Tibial artery (tissue), 4 donors: Measurements from ENCODE around the gene ZMIZ1.

ENCODE experiments used
- DNase-seq, 2 donors: peaks; one replicate each; pipeline ENCODE4 v3.0.0-alpha.2; 2019
- H3K27ac ChIP-seq, 2 donors: fragments of 200-600 bp; sonication (generic) in 1 of 2; 1 replicate in 1 of 2; 2 replicates in 1 of 2; pipeline ENCODE4 v1.5.1; 2018 to 2019; ENCODE audit warnings: mild to moderate bottlenecking in 1 of 2
- H3K27me3 ChIP-seq, 2 donors: fragments of 200-600 bp; sonication (generic) in 1 of 2; one replicate each; pipeline versions ENCODE4 v1.5.1 to v1.6.0; 2016 to 2019
- H3K36me3 ChIP-seq, 3 donors: fragments of 200-600 bp; sonication (generic) in 2 of 3; one replicate each; pipeline ENCODE4 v1.5.1; 2016 to 2019; ENCODE audit warnings: mild to moderate bottlenecking in 2 of 3
- H3K4me1 ChIP-seq, 4 donors: fragments of 200-600 bp; sonication (generic) in 2 of 4; 1 replicate in 3 of 4; 2 replicates in 1 of 4; pipeline ENCODE4 v1.5.1; 2016 to 2019
- H3K4me3 ChIP-seq, 2 donors: fragments of 200-600 bp; sonication (generic) in 1 of 2; 1 replicate in 1 of 2; 2 replicates in 1 of 2; pipeline ENCODE4 v1.5.1; 2018 to 2019; ENCODE audit warnings: mild to moderate bottlenecking in 2 of 2
- H3K9me3 ChIP-seq, 3 donors: fragments of 200-600 bp; sonication (generic) in 1 of 3; one replicate each; pipeline ENCODE4 v1.5.1; 2016 to 2019
- CTCF ChIP-seq, 2 experiments: fragments of 200-600 bp in 1 of 2; fragments of 450-650 bp in 1 of 2; IDR thresholded peaks; one replicate each; pipeline ENCODE4 v1.5.1; 2017 to 2019; ENCODE audit warnings: antibody characterized with exemption in 2 of 2, mild to moderate bottlenecking in 1 of 2, moderate library complexity in 1 of 2
- intact Hi-C: fragments of 100-400 bp; cut with DNase I; formaldehyde crosslinking; loops from one replicate; pipeline ENCODE4 v1.15.0; 2023; ENCODE audit warnings: low total_unique reads

Gene ZMIZ1

GRCh38 chr10:79342295-79342761, 273.6 kb downstream of the ZMIZ1 start:
- no peak for DNase-seq
- Histone ChIP-seq H3K4me3 (no peak overlapping the region), H3K36me3 (no peaks in the 10 kb centered on the region), H3K9me3 (no peaks in the 10 kb centered on the region), H3K27me3 (no peaks in the 10 kb centered on the region), H3K4me1 (peaks cover 0 to 7% (median 3%) of the 10 kb centered on the region in 4 donors), H3K27ac (no peak overlapping the region)
- no peak for TF ChIP-seq CTCF (IDR thresholded peaks at IDR 0.05)
- intact Hi-C loops = no loop called here

- Histone ChIP-seq H3K27ac (no peak overlapping the region), H3K4me1 (peaks cover 0 to 13% (median 8%) of the 10 kb centered on the region in 4 donors), H3K4me3 (no peak overlapping the region), H3K9me3 (no peaks in the 10 kb centered on the region), H3K36me3 (no peaks in the 10 kb centered on the region), H3K27me3 (no peaks in the 10 kb centered on the region)
- no peak for TF ChIP-seq CTCF (IDR thresholded peaks at IDR 0.05)
- intact Hi-C loops = no loop called here
- peak in 1 of 2 donors; percentile 59 for DNase-seq
Measured at GRCh38 chr10:79342811-79343561, 274.2 kb downstream of the ZMIZ1 start.

GRCh38 chr10:79344502-79345195, 275.9 kb downstream of the ZMIZ1 start:
- Histone ChIP-seq H3K4me3 (no peak overlapping the region), H3K27ac (no peak overlapping the region), H3K4me1 (peaks cover 0 to 25% (median 17%) of the 10 kb centered on the region in 4 donors), H3K27me3 (no peaks in the 10 kb centered on the region), H3K9me3 (no peaks in the 10 kb centered on the region), H3K36me3 (peaks cover 0 to 5% (median 4%) of the 10 kb centered on the region in 3 donors)
- DNase-seq = no peak
- intact Hi-C loops = no loop called here
- TF ChIP-seq CTCF (IDR thresholded peaks at IDR 0.05) = no peak

GRCh38 chr10:79345241-79346011, 276.7 kb downstream of the ZMIZ1 start:
- no peaks in the 10 kb centered on the region for H3K27me3 ChIP-seq
- no peaks in the 10 kb centered on the region for H3K9me3 ChIP-seq
- peaks cover 0 to 13% (median 11%) of the 10 kb centered on the region in 3 donors for H3K36me3 ChIP-seq
- no peak overlapping the region for H3K27ac ChIP-seq
- H3K4me3 ChIP-seq = no peak overlapping the region
- DNase-seq = peak in 1 of 2 donors; percentile 60
- TF ChIP-seq CTCF (IDR thresholded peaks at IDR 0.05) = no peak
- intact Hi-C loops = no loop called here
- H3K4me1 ChIP-seq = peaks cover 0 to 25% (median 17%) of the 10 kb centered on the region in 4 donors

- H3K4me1 ChIP-seq = peaks cover 0 to 25% (median 17%) of the 10 kb centered on the region in 4 donors
- peaks cover 0 to 19% (median 17%) of the 10 kb centered on the region in 3 donors for H3K36me3 ChIP-seq
- no peak overlapping the region for H3K27ac ChIP-seq
- H3K4me3 ChIP-seq = no peak overlapping the region
- intact Hi-C loops = no loop called here
- TF ChIP-seq CTCF (IDR thresholded peaks at IDR 0.05) = no peak
- DNase-seq = no peak
- no peaks in the 10 kb centered on the region for H3K9me3 ChIP-seq
- no peaks in the 10 kb centered on the region for H3K27me3 ChIP-seq
Measured at GRCh38 chr10:79346012-79346340, 277.2 kb downstream of the ZMIZ1 start.
